ENCODE results near the gene TMPRSS9. TPM values are rescaled to one million over a fixed set of nuclear protein-coding genes. Genes with fewer than 3 reads are reported as not detected.

Gene TMPRSS9
- polyA plus RNA-seq, 1 donor (not counting 4 experiments of a cell fraction or from before 2014, with no cell fraction given): not detected

- Histone ChIP-seq H3K79me2 (ENCODE audit: control insufficient read depth, insufficient read depth, low read length) (peaks cover 74% of the 10 kb centered on the region), H3K27me3 (ENCODE audit: control insufficient read depth, extremely low read depth, insufficient read depth, low read length) (no peaks in the 10 kb centered on the region), H3K9ac (ENCODE audit: control insufficient read depth, extremely low read depth, insufficient read depth, low read length) (no peak overlapping the region), H3K9me1 (ENCODE audit: control insufficient read depth, extremely low read depth, insufficient read depth, low read length) (no peaks in the 10 kb centered on the region), H3K36me3 (ENCODE audit: control insufficient read depth in 2 of 2, extremely low read depth in 1 of 2, insufficient read depth in 2 of 2, low read length in 2 of 2) (peaks cover 10 to 30% of the 10 kb centered on the region in 2 experiments), H3K4me3 (ENCODE audit: control insufficient read depth in 2 of 3, extremely low read depth in 1 of 3, insufficient read depth in 2 of 3, low read depth in 1 of 3, low read length in 3 of 3) (no peak overlapping the region), H3K27ac (ENCODE audit: control insufficient read depth, insufficient read depth, low read length) (no peak overlapping the region), H2AFZ (ENCODE audit: control insufficient read depth, low read length) (no peak overlapping the region), H3K9me3 (ENCODE audit: control insufficient read depth, low read depth, low read length) (no peaks in the 10 kb centered on the region), H4K20me1 (ENCODE audit: control insufficient read depth, extremely low read depth, insufficient read depth, low read length) (peaks cover 10% of the 10 kb centered on the region), H3K4me2 (ENCODE audit: control insufficient read depth, extremely low read depth, insufficient read depth, low read depth, low read length) (no peak overlapping the region), H3K4me1 (ENCODE audit: control insufficient read depth, extremely low read depth, insufficient read depth, low read length) (no peaks in the 10 kb centered on the region)
- FAIRE-seq: no peak
- no peak for DNase-seq (ENCODE audit: low read depth, low spot score)
- TF ChIP-seq, protein P1, sequence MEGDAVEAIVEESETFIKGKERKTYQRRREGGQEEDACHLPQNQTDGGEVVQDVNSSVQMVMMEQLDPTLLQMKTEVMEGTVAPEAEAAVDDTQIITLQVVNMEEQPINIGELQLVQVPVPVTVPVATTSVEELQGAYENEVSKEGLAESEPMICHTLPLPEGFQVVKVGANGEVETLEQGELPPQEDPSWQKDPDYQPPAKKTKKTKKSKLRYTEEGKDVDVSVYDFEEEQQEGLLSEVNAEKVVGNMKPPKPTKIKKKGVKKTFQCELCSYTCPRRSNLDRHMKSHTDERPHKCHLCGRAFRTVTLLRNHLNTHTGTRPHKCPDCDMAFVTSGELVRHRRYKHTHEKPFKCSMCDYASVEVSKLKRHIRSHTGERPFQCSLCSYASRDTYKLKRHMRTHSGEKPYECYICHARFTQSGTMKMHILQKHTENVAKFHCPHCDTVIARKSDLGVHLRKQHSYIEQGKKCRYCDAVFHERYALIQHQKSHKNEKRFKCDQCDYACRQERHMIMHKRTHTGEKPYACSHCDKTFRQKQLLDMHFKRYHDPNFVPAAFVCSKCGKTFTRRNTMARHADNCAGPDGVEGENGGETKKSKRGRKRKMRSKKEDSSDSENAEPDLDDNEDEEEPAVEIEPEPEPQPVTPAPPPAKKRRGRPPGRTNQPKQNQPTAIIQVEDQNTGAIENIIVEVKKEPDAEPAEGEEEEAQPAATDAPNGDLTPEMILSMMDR (optimal IDR thresholded peaks at IDR 0.05 in 1 of 3, IDR thresholded peaks at IDR 0.05 in 1 of 3, conservative IDR thresholded peaks at IDR 0.05 in 1 of 3; ENCODE audit: extremely low read depth in 1 of 3, insufficient read depth in 2 of 3, low read length in 3 of 3): no peak
- no peak for TF ChIP-seq EZH2 (IDR thresholded peaks at IDR 0.05; ENCODE audit: low read length)
- dilution Hi-C loops (cut with MboI; ENCODE audit: extremely low pct_ligation_motif_present, low sequenced_read_pairs): no loop called here
Measured at GRCh38 chr19:2443785-2444182, 83.7 kb downstream of the TMPRSS9 start.

GRCh38 chr19:2444251-2445002, 84.4 kb downstream of the TMPRSS9 start:
- dilution Hi-C loops (cut with MboI; ENCODE audit: extremely low pct_ligation_motif_present, low sequenced_read_pairs): no loop called here
- Histone ChIP-seq H3K4me1 (ENCODE audit: control insufficient read depth, extremely low read depth, insufficient read depth, low read length) (no peaks in the 10 kb centered on the region), H3K36me3 (ENCODE audit: control insufficient read depth in 2 of 2, extremely low read depth in 1 of 2, insufficient read depth in 2 of 2, low read length in 2 of 2) (peaks cover 10 to 30% of the 10 kb centered on the region in 2 experiments), H2AFZ (ENCODE audit: control insufficient read depth, low read length) (no peak overlapping the region), H3K9me3 (ENCODE audit: control insufficient read depth, low read depth, low read length) (no peaks in the 10 kb centered on the region), H3K4me3 (ENCODE audit: control insufficient read depth in 2 of 3, extremely low read depth in 1 of 3, insufficient read depth in 2 of 3, low read depth in 1 of 3, low read length in 3 of 3) (no peak overlapping the region), H3K27me3 (ENCODE audit: control insufficient read depth, extremely low read depth, insufficient read depth, low read length) (no peaks in the 10 kb centered on the region), H3K79me2 (ENCODE audit: control insufficient read depth, insufficient read depth, low read length) (peaks cover 77% of the 10 kb centered on the region), H4K20me1 (ENCODE audit: control insufficient read depth, extremely low read depth, insufficient read depth, low read length) (peaks cover 10% of the 10 kb centered on the region), H3K9me1 (ENCODE audit: control insufficient read depth, extremely low read depth, insufficient read depth, low read length) (no peaks in the 10 kb centered on the region), H3K9ac (ENCODE audit: control insufficient read depth, extremely low read depth, insufficient read depth, low read length) (no peak overlapping the region), H3K27ac (ENCODE audit: control insufficient read depth, insufficient read depth, low read length) (no peak overlapping the region), H3K4me2 (ENCODE audit: control insufficient read depth, extremely low read depth, insufficient read depth, low read depth, low read length) (no peak overlapping the region)
- TF ChIP-seq, protein P1 (optimal IDR thresholded peaks at IDR 0.05 in 1 of 3, IDR thresholded peaks at IDR 0.05 in 1 of 3, conservative IDR thresholded peaks at IDR 0.05 in 1 of 3; ENCODE audit: extremely low read depth in 1 of 3, insufficient read depth in 2 of 3, low read length in 3 of 3): no peak
- TF ChIP-seq EZH2 (IDR thresholded peaks at IDR 0.05; ENCODE audit: low read length): no peak
- no peak for DNase-seq (ENCODE audit: low read depth, low spot score)
- no peak for FAIRE-seq
